Smooth muscle cell (in vitro differentiated cells): ENCODE results near the gene NCAPD3. TPM values are rescaled to one million over a fixed set of nuclear protein-coding genes. Genes with fewer than 3 reads are reported as not detected.

ENCODE experiments used
- DNase-seq: peaks from one replicate; lab custom pipeline; 2025; ENCODE audit not compliant: unreplicated experiment; lab: John Stamatoyannopoulos, UW
- H2AFZ ChIP-seq: fragments of 200-600 bp; sonication (generic); 2 replicates; pipeline ENCODE4 v1.6.0; 2016; ENCODE audit warnings: antibody characterized with exemption, low read depth, mild to moderate bottlenecking
- H3F3A ChIP-seq: fragments of 200-600 bp; sonication (generic); 2 replicates; pipeline ENCODE4 v1.6.0; 2017; ENCODE audit warnings: antibody characterized with exemption, low read depth
- H3K27ac ChIP-seq: fragments of 200-600 bp; sonication (generic); 2 replicates; pipeline ENCODE4 v1.5.1; 2016; ENCODE audit warnings: low read depth, mild to moderate bottlenecking
- H3K27me3 ChIP-seq: fragments of 200-600 bp; sonication (generic); 2 replicates; pipeline ENCODE4 v1.6.1; 2016; ENCODE audit warnings: low read depth, mild to moderate bottlenecking
- H3K36me3 ChIP-seq: fragments of 200-600 bp; sonication (generic); 2 replicates; pipeline ENCODE4 v1.5.1; 2016; ENCODE audit warnings: low read depth
- H3K4me1 ChIP-seq: fragments of 200-600 bp; sonication (generic); 2 replicates; pipeline ENCODE4 v1.5.1; 2016; ENCODE audit warnings: low read depth
- H3K4me2 ChIP-seq: fragments of 200-600 bp; sonication (generic); 2 replicates; pipeline ENCODE4 v1.6.0; 2016; ENCODE audit warnings: mild to moderate bottlenecking
- H3K4me3 ChIP-seq: fragments of 200-600 bp; sonication (generic); 2 replicates; pipeline ENCODE4 v1.5.1; 2016; ENCODE audit warnings: mild to moderate bottlenecking
- H3K79me2 ChIP-seq: fragments of 200-600 bp; sonication (generic); 2 replicates; pipeline ENCODE4 v1.6.0; 2016; ENCODE audit warnings: low read depth, mild to moderate bottlenecking
- H3K9ac ChIP-seq: fragments of 200-600 bp; sonication (generic); 2 replicates; pipeline ENCODE4 v1.6.0; 2016; ENCODE audit warnings: low read depth
- H3K9me3 ChIP-seq: fragments of 200-600 bp; sonication (generic); replicated peaks from 2 replicates; pipeline ENCODE4 v1.5.1; 2016; ENCODE audit warnings: low read depth
- H4K20me1 ChIP-seq: fragments of 200-600 bp; sonication (generic); 2 replicates; pipeline ENCODE4 v1.6.0; 2016; ENCODE audit warnings: low read depth
- WGBS: methylation state at CpG from one replicate; pipeline ENCODE4 v1.1.7; 2016; ENCODE audit warnings: low lambda C conversion rate; 5-methylcytosine and 5-hydroxymethylcytosine counted together
- polyA plus RNA-seq: library from polyadenylated mRNA; unstranded; fragments of >200 nt; fragmentation: Nextera tagmentation; extraction: Ambion mirVana; gene quantifications from 2 replicates; pipeline ENCODE4 v1.2.1, GENCODE V29; 2016
- total RNA-seq: library from RNA; depleted of rRNA; stranded (reverse); fragments of >200 nt; gene quantifications from 2 replicates; pipeline ENCODE4 v1.2.3, GENCODE V29; 2014
- TF ChIP-seq, protein P1 (sequence below): fragments of 200-600 bp; sonication (generic); IDR thresholded peaks from 2 replicates; pipeline ENCODE4 v1.5.1; 2017; ENCODE audit warnings: borderline replicate concordance, mild to moderate bottlenecking, antibody characterized with exemption; ENCODE audit not compliant: insufficient read depth, poor library complexity, severe bottlenecking

The NCAPD3 gene, protein sequence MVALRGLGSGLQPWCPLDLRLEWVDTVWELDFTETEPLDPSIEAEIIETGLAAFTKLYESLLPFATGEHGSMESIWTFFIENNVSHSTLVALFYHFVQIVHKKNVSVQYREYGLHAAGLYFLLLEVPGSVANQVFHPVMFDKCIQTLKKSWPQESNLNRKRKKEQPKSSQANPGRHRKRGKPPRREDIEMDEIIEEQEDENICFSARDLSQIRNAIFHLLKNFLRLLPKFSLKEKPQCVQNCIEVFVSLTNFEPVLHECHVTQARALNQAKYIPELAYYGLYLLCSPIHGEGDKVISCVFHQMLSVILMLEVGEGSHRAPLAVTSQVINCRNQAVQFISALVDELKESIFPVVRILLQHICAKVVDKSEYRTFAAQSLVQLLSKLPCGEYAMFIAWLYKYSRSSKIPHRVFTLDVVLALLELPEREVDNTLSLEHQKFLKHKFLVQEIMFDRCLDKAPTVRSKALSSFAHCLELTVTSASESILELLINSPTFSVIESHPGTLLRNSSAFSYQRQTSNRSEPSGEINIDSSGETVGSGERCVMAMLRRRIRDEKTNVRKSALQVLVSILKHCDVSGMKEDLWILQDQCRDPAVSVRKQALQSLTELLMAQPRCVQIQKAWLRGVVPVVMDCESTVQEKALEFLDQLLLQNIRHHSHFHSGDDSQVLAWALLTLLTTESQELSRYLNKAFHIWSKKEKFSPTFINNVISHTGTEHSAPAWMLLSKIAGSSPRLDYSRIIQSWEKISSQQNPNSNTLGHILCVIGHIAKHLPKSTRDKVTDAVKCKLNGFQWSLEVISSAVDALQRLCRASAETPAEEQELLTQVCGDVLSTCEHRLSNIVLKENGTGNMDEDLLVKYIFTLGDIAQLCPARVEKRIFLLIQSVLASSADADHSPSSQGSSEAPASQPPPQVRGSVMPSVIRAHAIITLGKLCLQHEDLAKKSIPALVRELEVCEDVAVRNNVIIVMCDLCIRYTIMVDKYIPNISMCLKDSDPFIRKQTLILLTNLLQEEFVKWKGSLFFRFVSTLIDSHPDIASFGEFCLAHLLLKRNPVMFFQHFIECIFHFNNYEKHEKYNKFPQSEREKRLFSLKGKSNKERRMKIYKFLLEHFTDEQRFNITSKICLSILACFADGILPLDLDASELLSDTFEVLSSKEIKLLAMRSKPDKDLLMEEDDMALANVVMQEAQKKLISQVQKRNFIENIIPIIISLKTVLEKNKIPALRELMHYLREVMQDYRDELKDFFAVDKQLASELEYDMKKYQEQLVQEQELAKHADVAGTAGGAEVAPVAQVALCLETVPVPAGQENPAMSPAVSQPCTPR (N-terminal part only)
- total RNA-seq (11.0 and 12.9 TPM in 2 replicates), polyA plus RNA-seq (6.6 and 11.6 TPM in 2 replicates)

DNA sequence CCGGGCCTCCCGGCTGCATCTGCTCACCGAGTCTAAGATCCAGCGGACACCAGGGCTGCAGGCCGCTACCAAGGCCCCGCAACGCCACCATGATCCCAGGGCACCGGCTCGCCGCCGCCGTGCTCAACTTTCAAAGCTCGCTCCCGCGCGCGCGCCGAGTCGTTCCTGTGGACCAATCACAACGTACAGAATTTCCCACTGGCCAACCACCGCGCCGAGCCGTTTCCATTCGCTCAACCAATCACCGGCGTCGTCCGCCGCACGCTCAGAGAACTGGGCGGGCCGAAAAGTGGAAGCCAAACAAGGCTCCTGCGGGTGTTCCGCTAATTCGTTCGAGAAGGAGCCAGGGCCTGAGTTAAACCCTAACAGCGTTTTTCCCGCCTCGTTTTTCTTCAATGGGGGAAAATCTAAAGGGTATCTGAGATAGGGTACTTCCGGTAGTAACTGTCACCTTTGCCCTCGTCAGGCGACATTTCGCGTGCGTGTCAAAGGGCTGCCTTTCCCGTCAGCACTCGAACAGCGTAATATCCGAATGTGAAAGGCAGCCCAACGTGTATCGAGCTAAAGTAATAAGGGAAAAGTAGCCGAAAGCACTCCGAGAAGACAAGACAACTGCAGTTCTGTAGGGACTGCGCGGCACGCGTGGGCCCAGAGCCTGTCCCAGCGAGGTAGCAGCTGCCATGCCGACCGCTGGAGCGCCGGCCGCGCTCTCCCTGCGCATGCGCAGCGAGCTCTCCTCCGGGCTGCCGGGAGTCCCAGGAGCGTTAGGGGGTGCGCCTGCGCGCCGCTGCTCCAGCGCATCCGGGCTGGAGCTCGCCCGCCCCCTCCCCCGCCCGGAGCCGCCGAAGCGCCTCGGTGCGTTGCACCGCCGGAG, at the start of gene NCAPD3, which contains the start of gene VPS26B:
NCAPD3 (minus strand) TSS at position 132 of the 874 bp plus-strand sequence; CDS start at position 91, 41 bp downstream.
VPS26B (plus strand) TSS at position 836 of the 874 bp plus-strand sequence. CDS start 452 bp downstream, outside the sequence.
- H3K79me2 ChIP-seq = peaks cover 62% of the 10 kb centered on the region
- H2AFZ ChIP-seq = peak within 1 kb of the TSS; percentile 100
- no peaks in the 10 kb centered on the region for H3F3A ChIP-seq
- peaks cover 39% of the 10 kb centered on the region for H4K20me1 ChIP-seq
- no peaks in the 10 kb centered on the region for H3K36me3 ChIP-seq
- H3K4me3 ChIP-seq = peak within 1 kb of the TSS; percentile 83
- peak within 1 kb of the TSS; percentile 93 for H3K27ac ChIP-seq
- TF ChIP-seq, protein P1, sequence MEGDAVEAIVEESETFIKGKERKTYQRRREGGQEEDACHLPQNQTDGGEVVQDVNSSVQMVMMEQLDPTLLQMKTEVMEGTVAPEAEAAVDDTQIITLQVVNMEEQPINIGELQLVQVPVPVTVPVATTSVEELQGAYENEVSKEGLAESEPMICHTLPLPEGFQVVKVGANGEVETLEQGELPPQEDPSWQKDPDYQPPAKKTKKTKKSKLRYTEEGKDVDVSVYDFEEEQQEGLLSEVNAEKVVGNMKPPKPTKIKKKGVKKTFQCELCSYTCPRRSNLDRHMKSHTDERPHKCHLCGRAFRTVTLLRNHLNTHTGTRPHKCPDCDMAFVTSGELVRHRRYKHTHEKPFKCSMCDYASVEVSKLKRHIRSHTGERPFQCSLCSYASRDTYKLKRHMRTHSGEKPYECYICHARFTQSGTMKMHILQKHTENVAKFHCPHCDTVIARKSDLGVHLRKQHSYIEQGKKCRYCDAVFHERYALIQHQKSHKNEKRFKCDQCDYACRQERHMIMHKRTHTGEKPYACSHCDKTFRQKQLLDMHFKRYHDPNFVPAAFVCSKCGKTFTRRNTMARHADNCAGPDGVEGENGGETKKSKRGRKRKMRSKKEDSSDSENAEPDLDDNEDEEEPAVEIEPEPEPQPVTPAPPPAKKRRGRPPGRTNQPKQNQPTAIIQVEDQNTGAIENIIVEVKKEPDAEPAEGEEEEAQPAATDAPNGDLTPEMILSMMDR = no peak
- peak within 1 kb of the TSS; percentile 87 for H3K9ac ChIP-seq
- H3K27me3 ChIP-seq = no peaks in the 10 kb centered on the region
- peak; percentile 87 for DNase-seq
- under 1% methylated on average over 75 of the region's 89 CpGs for WGBS
- H3K4me2 ChIP-seq = peak within 1 kb of the TSS; percentile 94
- H3K4me1 ChIP-seq = peaks cover 15% of the 10 kb centered on the region
- H3K9me3 ChIP-seq = no peaks in the 10 kb centered on the region

DNA sequence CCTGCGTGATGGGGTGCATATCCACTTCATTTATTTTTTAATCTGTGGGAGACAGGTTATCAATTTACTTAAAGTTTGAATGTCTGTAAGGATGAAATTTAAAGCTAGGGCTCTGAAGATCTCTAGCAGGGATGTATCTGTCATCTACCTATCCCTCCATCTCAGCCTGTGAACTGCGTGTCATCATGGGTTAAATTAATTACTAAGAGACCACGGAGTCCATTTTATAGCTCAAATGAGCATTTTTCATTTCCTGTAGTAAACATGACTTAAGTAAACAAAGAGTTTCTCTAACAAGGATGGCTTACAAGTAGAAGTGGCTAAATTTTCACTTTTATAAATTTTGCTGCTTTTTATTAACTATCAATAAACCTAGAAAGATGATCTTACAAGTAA, 49.5 kb upstream of the NCAPD3 start:
- Histone ChIP-seq H3F3A (no peaks in the 10 kb centered on the region), H3K36me3 (no peaks in the 10 kb centered on the region), H2AFZ (no peak overlapping the region), H4K20me1 (no peaks in the 10 kb centered on the region), H3K4me1 (peaks cover 17% of the 10 kb centered on the region), H3K27ac (no peak overlapping the region), H3K27me3 (peaks cover 74% of the 10 kb centered on the region), H3K4me3 (no peak overlapping the region), H3K79me2 (no peaks in the 10 kb centered on the region), H3K4me2 (no peak overlapping the region), H3K9ac (no peak overlapping the region), H3K9me3 (no peaks in the 10 kb centered on the region)
- DNase-seq = no peak
- 25% methylated on average over 3 of the region's 3 CpGs for WGBS
- TF ChIP-seq, protein P1 = no peak
